HG03378 (cell line): ENCODE results near the gene CENPX.

ENCODE experiments used
- ATAC-seq: cut with Tn5 transposase; IDR thresholded peaks from one replicate; pipeline ENCODE4 v1.9.1; 2021; ENCODE audit warnings: mild to moderate bottlenecking, moderate library complexity; ENCODE audit not compliant: unreplicated experiment

Gene CENPX

GRCh38 chr17:82000803-82001570, 21.7 kb downstream of the CENPX start:
- ATAC-seq, result no peak

GRCh38 chr17:81999976-82000802, 22.5 kb downstream of the CENPX start:
- ATAC-seq, result no peak

GRCh38 chr17:81999587-81999975, 23.1 kb downstream of the CENPX start:
- no peak for ATAC-seq

GRCh38 chr17:81998691-81999438, 23.8 kb downstream of the CENPX start:
- no peak for ATAC-seq

- no peak for ATAC-seq
Observed at GRCh38 chr17:81998212-81998611, 24.5 kb downstream of the CENPX start.

- ATAC-seq, result no peak
Observed at GRCh38 chr17:81996757-81997441, 25.8 kb downstream of the CENPX start.

- ATAC-seq, result no peak
Observed at GRCh38 chr17:81996232-81996756, 26.4 kb downstream of the CENPX start.

GRCh38 chr17:81995463-81996231, 27.0 kb downstream of the CENPX start:
- ATAC-seq, result no peak

- no peak for ATAC-seq
Observed at GRCh38 chr17:81994593-81995462, 27.9 kb downstream of the CENPX start.

GRCh38 chr17:81993729-81994592, 28.7 kb downstream of the CENPX start:
- no peak for ATAC-seq

- no peak for ATAC-seq
Observed at GRCh38 chr17:81992306-81993102, 30.2 kb downstream of the CENPX start.

GRCh38 chr17:81991684-81992305, 30.9 kb downstream of the CENPX start:
- no peak for ATAC-seq

GRCh38 chr17:81990836-81991683, 31.6 kb downstream of the CENPX start:
- ATAC-seq, result no peak

- no peak for ATAC-seq
Observed at GRCh38 chr17:81987161-81987770, 35.4 kb downstream of the CENPX start.

- ATAC-seq, result no peak
Observed at GRCh38 chr17:81986606-81987005, 36.1 kb downstream of the CENPX start.
